Fibroblast of villous mesenchyme (primary cell): ENCODE results near the gene CSTPP1. TPM values are rescaled to one million over a fixed set of nuclear protein-coding genes. Genes with fewer than 3 reads are reported as not detected.
"Not testable (repeated sequence)": the region's sequence is repeated elsewhere in the genome, so short reads cannot be mapped to it uniquely, and the experiment has no call there.

Experiments used
- DNase-seq: peaks from one replicate; pipeline ENCODE4 v3.0.0-alpha.2; 2010; ENCODE audit warnings: low read depth
- H3K4me3 ChIP-seq: 2 replicates; pipeline ENCODE4 v1.5.1; 2011; ENCODE audit warnings: low read depth, mild to moderate bottlenecking, low read length
- CTCF ChIP-seq: IDR thresholded peaks from 2 replicates; pipeline ENCODE4 v1.5.1; 2012; ENCODE audit warnings: low read depth, mild to moderate bottlenecking, low read length; ENCODE audit not compliant: insufficient read depth
- total RNA-seq: library from RNA; depleted of rRNA; stranded (reverse); fragments of >200 nt; gene quantifications from 2 replicates; pipeline ENCODE4 v1.2.3, GENCODE V29; 2012

Gene CSTPP1
- total RNA-seq, 1 donor: 30.2 TPM

DNA sequence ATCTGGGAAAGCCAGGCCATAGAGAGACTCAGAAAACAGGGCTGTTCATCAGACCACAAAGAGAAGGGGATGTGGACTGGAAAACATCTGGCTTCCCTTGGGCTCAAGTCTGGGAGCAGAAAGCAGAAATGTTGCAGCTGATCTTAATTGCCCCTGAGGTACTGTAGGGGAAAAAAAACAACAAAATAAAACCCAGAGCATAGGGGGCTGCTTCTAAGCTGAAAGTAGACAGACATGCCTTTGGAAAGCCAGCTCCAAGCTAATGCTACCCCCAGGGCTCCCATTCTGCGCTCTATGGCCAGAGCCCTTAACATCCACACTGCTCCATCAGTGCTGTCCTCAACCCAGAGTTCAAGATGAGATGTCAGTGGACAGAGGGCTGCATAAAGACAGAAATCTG lies 251.7 kb downstream of the CSTPP1 start:
- H3K4me3 ChIP-seq: no peak overlapping the region
- no peak for TF ChIP-seq CTCF
- peak; percentile 37 for DNase-seq

DNA sequence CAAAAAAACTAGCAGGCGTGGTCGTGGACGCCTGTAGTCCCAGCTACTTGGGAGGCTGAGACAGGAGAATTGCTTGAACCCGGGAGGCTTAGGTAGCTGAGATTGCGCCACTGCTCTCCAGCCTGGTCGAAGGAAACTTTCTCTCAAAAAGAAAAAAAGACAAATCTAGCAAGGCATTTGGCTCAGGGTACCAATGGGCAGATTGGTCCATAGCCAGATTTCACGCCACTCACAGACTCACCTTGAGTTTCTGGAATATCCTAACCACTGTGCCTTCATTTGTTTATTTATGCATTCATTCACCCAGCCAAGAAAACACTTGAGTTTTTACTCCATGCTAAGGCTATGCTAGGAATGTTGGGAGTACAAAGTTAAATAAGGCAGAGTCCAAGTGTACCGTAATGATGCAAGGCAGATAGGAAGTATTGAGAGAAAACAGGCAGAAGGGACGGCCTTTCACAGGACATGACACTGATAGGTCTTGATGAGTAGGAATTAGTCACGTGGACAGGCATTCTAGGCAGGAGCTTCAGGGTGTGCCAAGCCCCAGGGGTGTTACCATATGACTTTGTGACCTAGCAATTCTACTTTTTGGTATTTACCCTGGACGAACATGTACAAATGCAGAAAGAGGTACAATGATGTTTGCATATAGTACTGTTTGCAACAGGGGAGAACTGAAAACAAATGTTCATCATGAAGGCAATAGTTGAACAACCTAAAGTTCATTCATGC lies 252.7 kb downstream of the CSTPP1 start:
- no peak overlapping the region for H3K4me3 ChIP-seq
- DNase-seq: peak; percentile 84
- TF ChIP-seq CTCF: no peak

- DNase-seq, H3K4me3 ChIP-seq: not testable (repeated sequence)
These were observed 254.6 kb downstream of the CSTPP1 start for GRCh38 chr11:47191137-47191536.

DNA sequence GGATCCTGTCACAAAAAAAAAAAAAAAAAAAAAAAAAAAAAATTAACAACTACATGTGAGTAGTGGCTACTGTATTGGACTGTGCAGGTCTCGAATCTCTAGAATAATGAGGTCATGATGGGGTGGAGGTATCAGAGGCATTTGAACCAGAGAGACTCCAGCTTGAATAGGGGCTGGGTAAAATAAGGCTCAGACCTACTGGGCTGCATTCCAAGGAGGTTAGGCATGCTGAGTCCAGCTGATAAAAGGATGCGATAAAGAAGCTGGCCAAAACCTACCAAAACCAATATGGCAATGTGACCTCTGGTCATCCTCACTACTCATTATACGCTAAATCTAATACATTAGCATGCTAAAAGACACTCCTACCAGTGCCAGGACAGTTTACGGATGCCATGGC lies 255.6 kb downstream of the CSTPP1 start:
- DNase-seq: no peak
- H3K4me3 ChIP-seq: no peak overlapping the region
- no peak for TF ChIP-seq CTCF

- H3K4me3 ChIP-seq, DNase-seq: not testable (repeated sequence)
These were observed 261.6 kb downstream of the CSTPP1 start for GRCh38 chr11:47198161-47198560.

DNA sequence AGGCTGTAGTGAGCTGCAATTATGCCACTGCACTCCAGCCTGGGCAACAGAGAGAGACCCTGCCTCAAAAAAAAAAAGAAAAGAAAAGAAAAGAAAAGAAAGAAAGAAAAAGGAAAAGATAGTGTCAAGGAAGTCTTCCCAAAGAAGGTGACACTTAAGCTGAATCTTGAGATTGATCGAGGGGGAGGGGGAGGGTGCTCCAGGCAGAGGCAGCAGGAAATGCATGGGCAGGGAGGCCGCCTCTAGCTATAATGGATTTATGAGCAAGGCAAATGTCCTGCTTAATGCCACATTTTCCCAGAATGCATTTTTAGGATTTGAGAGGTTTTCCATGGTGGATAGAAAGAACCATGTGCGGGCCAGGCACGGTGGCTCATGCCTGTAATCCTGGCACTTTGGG lies 264.5 kb downstream of the CSTPP1 start:
- no peak overlapping the region for H3K4me3 ChIP-seq
- no peak for DNase-seq
- no peak for TF ChIP-seq CTCF

- TF ChIP-seq CTCF: no peak
- H3K4me3 ChIP-seq: no peak overlapping the region
- no peak for DNase-seq
These were observed 266.0 kb downstream of the CSTPP1 start for GRCh38 chr11:47202576-47202975.

DNA sequence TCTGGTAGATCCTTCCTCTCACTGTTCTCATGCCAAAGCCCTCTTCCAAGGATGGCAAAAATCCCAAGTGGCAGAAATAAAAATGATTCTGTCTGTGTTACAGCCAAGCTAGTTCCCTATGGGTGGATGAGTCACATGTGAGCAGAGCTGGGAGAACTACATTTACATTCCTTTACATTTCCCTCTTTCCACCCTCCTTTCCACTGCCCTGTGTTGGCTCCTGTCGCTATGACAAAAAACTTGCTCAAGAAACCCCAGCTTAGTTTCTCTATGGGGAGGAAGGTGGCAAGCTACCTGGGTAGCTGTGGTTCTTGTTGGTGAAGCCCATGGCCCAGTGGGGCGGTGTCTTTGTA lies 268.1 kb downstream of the CSTPP1 start:
- peak; percentile 42 for DNase-seq
- no peak overlapping the region for H3K4me3 ChIP-seq

DNA sequence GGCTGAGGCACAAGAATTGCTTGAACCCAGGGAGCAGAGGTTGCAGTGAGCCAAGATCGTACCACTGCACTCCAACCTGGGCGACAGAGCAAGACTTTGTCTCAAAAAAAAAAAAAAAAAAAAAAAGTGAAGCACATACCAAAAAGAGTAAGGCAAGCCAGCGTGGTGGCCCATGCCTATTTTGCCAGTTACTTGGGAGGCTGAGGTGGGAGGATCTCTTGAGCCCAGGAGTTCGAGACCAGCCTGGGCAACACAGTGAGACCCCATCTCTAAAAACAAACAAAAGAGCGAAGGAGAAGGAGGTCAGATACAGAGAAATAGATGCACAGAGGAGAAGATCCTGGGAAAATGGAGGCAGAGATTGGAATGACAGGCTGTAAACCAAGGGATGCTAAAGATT lies 270.0 kb downstream of the CSTPP1 start:
- not testable (repeated sequence) for H3K4me3 ChIP-seq, DNase-seq

More for the DNA sequence above, 268.1 kb downstream of the CSTPP1 start:
- TF ChIP-seq CTCF: no peak
